ENCODE results near the gene TBL1X. TPM values are rescaled to one million over a fixed set of nuclear protein-coding genes. Genes with fewer than 3 reads are reported as not detected.

TBL1X gene
- total and polyA plus RNA-seq, 2 of the 13 experiments (the other 11 are each of a cell fraction or from before 2014, with no cell fraction given) = 17.6 to 19.9 TPM

DNA sequence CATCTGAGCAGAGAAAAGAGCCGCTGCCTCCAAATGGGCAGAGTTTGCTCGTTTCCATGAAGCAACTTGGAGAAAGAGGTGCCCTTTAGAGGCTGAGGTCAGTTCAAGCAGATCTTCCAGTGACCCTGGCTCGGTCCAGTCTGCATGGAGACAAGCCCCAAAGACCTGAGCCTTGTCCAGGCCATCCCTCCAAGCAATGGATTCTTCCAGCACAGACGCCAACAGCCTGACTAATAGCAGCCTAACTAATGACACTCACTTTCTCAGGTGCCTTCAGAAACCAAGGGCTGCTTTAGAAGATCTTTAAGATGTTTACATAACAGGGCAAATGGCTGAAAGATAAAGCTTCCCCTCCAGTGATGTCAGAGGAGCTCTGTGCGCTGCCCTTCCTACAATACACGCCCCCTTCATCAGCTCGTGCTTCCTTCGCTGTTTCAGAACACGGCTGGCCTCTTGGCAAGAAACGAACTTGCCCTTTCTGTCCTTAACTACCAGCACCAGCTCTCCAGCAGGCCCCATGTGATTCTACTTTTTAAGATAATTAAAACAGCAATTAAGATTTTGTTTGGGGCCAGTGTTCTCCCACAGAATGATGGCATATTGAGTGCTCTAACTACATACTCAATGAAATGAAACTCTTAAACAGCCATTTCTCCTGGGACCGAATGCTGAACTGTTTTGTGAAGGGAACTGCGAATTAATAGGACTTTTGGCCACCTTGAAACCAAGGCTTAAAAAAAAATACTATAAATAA, 181.8 kb downstream of the TBL1X start:
- POLR2A ChIA-PET = no interaction called here
- in situ Hi-C loops (cut with HindIII; ENCODE audit: extremely low pct_ligation_motif_present, low pct_unique_long_range_greater_than_20kb) = no loop called here
- Histone ChIP-seq H3K9ac (ENCODE audit: insufficient read depth, low read depth, low read length) (no peak overlapping the region), H3K27ac (ENCODE audit: extremely low read length, insufficient read depth, low read length) (no peak overlapping the region), H3K4me1 (ENCODE audit: insufficient read depth, low read length) (no peaks in the 10 kb centered on the region), H3K4me2 (ENCODE audit: low read depth, low read length) (no peak overlapping the region), H3K9me3 (ENCODE audit: low read length) (no peaks in the 10 kb centered on the region), H2AFZ (ENCODE audit: low read length) (no peak overlapping the region), H3K4me3 (replicated peaks in 1 of 3; ENCODE audit: insufficient read depth in 1 of 3, low read depth in 2 of 3, low read length in 3 of 3) (no peak overlapping the region), H4K20me1 (ENCODE audit: insufficient read depth, low read length) (0 out of 2 replicates have a peak, but pooled peaks cover 3% of the 10 kb centered on the region), H3K79me2 (ENCODE audit: insufficient read depth, low read length) (peaks cover 3% of the 10 kb centered on the region), H3K36me3 (replicated peaks in 1 of 2; ENCODE audit: control insufficient read depth in 1 of 2, insufficient read depth in 2 of 2, low read length in 2 of 2) (no peaks in the 10 kb centered on the region), H3K27me3 (ENCODE audit: control insufficient read depth in 1 of 2, insufficient read depth in 2 of 2, low read length in 2 of 2) (no peaks in the 10 kb centered on the region)
- DNase-seq (ENCODE audit: low spot score) = no peak
- BruUV-seq (replicated peaks) = no TSS peak
- no peak for TF ChIP-seq MED8 (CRISPR knock-in tag; IDR thresholded peaks at IDR 0.05; ENCODE audit: insufficient replicate concordance)
- no peak for TF ChIP-seq RFXAP (CRISPR knock-in tag; IDR thresholded peaks at IDR 0.05; ENCODE audit: borderline replicate concordance)
- no peak for TF ChIP-seq HMG20A (CRISPR knock-in tag; IDR thresholded peaks at IDR 0.05; ENCODE audit: borderline replicate concordance)
- TF ChIP-seq TBP (CRISPR knock-in tag; IDR thresholded peaks at IDR 0.05) = no peak
- TF ChIP-seq, protein P1, sequence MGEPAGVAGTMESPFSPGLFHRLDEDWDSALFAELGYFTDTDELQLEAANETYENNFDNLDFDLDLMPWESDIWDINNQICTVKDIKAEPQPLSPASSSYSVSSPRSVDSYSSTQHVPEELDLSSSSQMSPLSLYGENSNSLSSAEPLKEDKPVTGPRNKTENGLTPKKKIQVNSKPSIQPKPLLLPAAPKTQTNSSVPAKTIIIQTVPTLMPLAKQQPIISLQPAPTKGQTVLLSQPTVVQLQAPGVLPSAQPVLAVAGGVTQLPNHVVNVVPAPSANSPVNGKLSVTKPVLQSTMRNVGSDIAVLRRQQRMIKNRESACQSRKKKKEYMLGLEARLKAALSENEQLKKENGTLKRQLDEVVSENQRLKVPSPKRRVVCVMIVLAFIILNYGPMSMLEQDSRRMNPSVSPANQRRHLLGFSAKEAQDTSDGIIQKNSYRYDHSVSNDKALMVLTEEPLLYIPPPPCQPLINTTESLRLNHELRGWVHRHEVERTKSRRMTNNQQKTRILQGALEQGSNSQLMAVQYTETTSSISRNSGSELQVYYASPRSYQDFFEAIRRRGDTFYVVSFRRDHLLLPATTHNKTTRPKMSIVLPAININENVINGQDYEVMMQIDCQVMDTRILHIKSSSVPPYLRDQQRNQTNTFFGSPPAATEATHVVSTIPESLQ (CRISPR knock-in tag; conservative IDR thresholded peaks at IDR 0.05) = no peak
- no peak for TF ChIP-seq ZKSCAN5 (CRISPR knock-in tag; IDR thresholded peaks at IDR 0.05)
- no peak for TF ChIP-seq ATF7 (IDR thresholded peaks at IDR 0.05)
- no peak for TF ChIP-seq ATF7 (CRISPR knock-in tag; IDR thresholded peaks at IDR 0.05)
- no peak for TF ChIP-seq RNF2 (conservative IDR thresholded peaks at IDR 0.05; ENCODE audit: low read depth)
- TF ChIP-seq KLF13 (CRISPR knock-in tag; IDR thresholded peaks at IDR 0.05) = no peak
- intact Hi-C loops (cut with micrococcal nuclease; ENCODE audit: unreplicated experiment) = no loop called here
- CTCF ChIA-PET (ENCODE audit: low intra/inter-chr PET ratio, low total read pairs) = no interaction called here
- FAIRE-seq = no peak
- ATAC-seq = no peak
- 98% methylated on average over 9 of the region's 12 CpGs for WGBS (ENCODE audit: low lambda C conversion rate)
